Testis (tissue), 5 donors: ENCODE data around the gene CDON. TPM values are rescaled to one million over a fixed set of nuclear protein-coding genes. Genes with fewer than 3 reads are reported as not detected.

ENCODE experiments used
- DNase-seq: peaks from one replicate; pipeline ENCODE4 v3.0.0-alpha.2; 2019
- H3K27ac ChIP-seq, 2 donors: fragments of 200-600 bp; sonication (generic); one replicate each; pipeline ENCODE4 v1.5.1; 2019
- H3K27me3 ChIP-seq: fragments of 200-600 bp; sonication (generic); one replicate; pipeline ENCODE4 v1.5.1; 2019
- H3K36me3 ChIP-seq: fragments of 200-600 bp; sonication (generic); one replicate; pipeline ENCODE4 v1.5.1; 2017; ENCODE audit warnings: low read depth; ENCODE audit errors: missing control alignments
- H3K4me1 ChIP-seq: fragments of 200-600 bp; sonication (generic); one replicate; pipeline ENCODE4 v1.5.1; 2019
- H3K4me3 ChIP-seq, 2 donors: fragments of 200-600 bp; sonication (generic); one replicate each; pipeline ENCODE4 v1.5.1; 2017 to 2019
- H3K9me3 ChIP-seq: fragments of 200-600 bp; sonication (generic); one replicate; pipeline ENCODE4 v1.5.1; 2017
- POLR2A ChIP-seq: fragments of 450-650 bp; IDR thresholded peaks from one replicate; pipeline ENCODE4 v1.6.1; 2017; ENCODE audit warnings: antibody characterized with exemption, mild to moderate bottlenecking, moderate library complexity
- WGBS, 2 donors: methylation state at CpG; one replicate each; pipeline ENCODE4 v1.1.5; 2018; 5-methylcytosine and 5-hydroxymethylcytosine counted together
- intact Hi-C: fragments of 100-400 bp; cut with DNase I; formaldehyde crosslinking; loops from one replicate; pipeline ENCODE4 v1.15.1; 2023; ENCODE audit warnings: low total_unique reads
- long read RNA-seq, 2 donors: transcript quantifications; one replicate each; lab custom pipeline, GENCODE V29; 2026
- polyA plus RNA-seq: library from polyadenylated mRNA; stranded (reverse); fragments of 350-450 nt; fragmentation: Illumina TruSeq; extraction: RNeasy Lipid Tissue Mini Kit (QIAGEN cat#74804); gene quantifications from one replicate; pipeline ENCODE4 v1.2.3, GENCODE V29; 2014; ENCODE audit warnings: low read depth, low replicate concordance; ENCODE audit not compliant: insufficient read depth
- total RNA-seq, 2 donors: library from RNA; depleted of rRNA; stranded (reverse); fragments of >200 nt; gene quantifications; one replicate each; pipeline ENCODE4 v1.2.3, GENCODE V29; 2016
- TF ChIP-seq, protein P1 (sequence below), 3 experiments: fragments of 450-650 bp in 2 of 3; fragments of 200-600 bp in 1 of 3; sonication (generic) in 1 of 3; IDR thresholded peaks; one replicate each; pipeline ENCODE4 v1.5.1; 2016 to 2019; ENCODE audit warnings: antibody characterized with exemption in 3 of 3, mild to moderate bottlenecking in 2 of 3, moderate library complexity in 1 of 3

The CDON gene, protein sequence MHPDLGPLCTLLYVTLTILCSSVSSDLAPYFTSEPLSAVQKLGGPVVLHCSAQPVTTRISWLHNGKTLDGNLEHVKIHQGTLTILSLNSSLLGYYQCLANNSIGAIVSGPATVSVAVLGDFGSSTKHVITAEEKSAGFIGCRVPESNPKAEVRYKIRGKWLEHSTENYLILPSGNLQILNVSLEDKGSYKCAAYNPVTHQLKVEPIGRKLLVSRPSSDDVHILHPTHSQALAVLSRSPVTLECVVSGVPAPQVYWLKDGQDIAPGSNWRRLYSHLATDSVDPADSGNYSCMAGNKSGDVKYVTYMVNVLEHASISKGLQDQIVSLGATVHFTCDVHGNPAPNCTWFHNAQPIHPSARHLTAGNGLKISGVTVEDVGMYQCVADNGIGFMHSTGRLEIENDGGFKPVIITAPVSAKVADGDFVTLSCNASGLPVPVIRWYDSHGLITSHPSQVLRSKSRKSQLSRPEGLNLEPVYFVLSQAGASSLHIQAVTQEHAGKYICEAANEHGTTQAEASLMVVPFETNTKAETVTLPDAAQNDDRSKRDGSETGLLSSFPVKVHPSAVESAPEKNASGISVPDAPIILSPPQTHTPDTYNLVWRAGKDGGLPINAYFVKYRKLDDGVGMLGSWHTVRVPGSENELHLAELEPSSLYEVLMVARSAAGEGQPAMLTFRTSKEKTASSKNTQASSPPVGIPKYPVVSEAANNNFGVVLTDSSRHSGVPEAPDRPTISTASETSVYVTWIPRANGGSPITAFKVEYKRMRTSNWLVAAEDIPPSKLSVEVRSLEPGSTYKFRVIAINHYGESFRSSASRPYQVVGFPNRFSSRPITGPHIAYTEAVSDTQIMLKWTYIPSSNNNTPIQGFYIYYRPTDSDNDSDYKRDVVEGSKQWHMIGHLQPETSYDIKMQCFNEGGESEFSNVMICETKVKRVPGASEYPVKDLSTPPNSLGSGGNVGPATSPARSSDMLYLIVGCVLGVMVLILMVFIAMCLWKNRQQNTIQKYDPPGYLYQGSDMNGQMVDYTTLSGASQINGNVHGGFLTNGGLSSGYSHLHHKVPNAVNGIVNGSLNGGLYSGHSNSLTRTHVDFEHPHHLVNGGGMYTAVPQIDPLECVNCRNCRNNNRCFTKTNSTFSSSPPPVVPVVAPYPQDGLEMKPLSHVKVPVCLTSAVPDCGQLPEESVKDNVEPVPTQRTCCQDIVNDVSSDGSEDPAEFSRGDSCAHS (N-terminal part only)
- 10 to 100 TPM; 23.9 to 27.7 TPM for total RNA-seq
- 20.6 TPM for polyA plus RNA-seq
- long read RNA-seq, donor 1 = 0 reads
- long read RNA-seq, donor 2 = 0 reads

DNA sequence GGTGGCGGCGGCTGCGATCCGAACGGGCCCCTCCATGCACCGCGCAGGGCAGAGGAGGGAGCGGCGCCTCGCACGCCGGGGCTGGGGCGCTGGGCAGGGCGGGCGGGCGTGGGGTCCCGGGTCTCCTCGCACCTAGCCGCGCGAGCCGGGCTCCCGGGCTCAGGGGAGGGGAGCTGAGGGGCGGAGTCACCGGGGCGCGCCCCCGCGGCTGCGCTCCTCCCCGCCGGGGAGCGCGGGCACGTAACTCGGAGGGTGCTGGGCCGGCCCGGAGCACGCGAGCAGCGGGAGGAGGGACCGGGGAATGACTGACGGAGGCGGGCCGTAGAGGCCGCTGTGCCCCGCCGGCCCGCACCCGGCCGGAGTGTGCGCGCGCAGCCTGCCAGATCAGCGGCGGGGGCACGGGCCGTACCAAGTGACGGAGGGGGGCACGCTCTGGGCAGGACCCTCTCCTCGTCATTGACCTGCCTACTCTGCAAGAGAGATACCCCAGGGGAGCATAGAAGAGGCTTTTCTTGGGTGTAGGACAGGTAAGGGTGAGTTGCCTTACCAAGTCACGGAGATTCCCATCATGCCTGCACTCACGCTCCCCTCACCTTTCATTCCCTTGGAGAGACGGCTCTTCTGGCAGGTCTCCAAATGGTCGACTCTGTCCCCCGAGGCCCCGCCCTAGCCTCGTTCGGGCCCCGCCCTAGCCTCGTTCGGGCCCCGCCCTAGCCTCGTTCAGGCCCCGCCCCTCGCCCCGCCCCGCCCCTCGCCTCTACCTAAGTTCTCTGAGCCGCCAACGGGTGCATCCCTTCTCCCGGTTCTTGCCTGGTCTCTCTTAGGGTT is at the start of gene CDON:
Gene CDON, minus strand, starts transcription at position 188 of the 828 bp plus-strand sequence. CDS start 39,390 bp downstream, outside the sequence.
- intact Hi-C loops = no loop called here
- H3K9me3 ChIP-seq = no peaks in the 10 kb centered on the region
- H3K4me1 ChIP-seq = peaks cover 14% of the 10 kb centered on the region
- H3K4me3 ChIP-seq = peak within 1 kb of the TSS; percentile 77 to 82
- 1 to 2% methylated on average over 21 to 55 of the region's 82 CpGs for WGBS, 2 donors
- no peaks in the 10 kb centered on the region for H3K36me3 ChIP-seq
- H3K27ac ChIP-seq = peak within 1 kb of the TSS; percentile 79
- TF ChIP-seq, protein P1, sequence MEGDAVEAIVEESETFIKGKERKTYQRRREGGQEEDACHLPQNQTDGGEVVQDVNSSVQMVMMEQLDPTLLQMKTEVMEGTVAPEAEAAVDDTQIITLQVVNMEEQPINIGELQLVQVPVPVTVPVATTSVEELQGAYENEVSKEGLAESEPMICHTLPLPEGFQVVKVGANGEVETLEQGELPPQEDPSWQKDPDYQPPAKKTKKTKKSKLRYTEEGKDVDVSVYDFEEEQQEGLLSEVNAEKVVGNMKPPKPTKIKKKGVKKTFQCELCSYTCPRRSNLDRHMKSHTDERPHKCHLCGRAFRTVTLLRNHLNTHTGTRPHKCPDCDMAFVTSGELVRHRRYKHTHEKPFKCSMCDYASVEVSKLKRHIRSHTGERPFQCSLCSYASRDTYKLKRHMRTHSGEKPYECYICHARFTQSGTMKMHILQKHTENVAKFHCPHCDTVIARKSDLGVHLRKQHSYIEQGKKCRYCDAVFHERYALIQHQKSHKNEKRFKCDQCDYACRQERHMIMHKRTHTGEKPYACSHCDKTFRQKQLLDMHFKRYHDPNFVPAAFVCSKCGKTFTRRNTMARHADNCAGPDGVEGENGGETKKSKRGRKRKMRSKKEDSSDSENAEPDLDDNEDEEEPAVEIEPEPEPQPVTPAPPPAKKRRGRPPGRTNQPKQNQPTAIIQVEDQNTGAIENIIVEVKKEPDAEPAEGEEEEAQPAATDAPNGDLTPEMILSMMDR (IDR thresholded peaks at IDR 0.05) = peak in 2 of 3 experiments; percentile 11 to 27
- TF ChIP-seq POLR2A = no peak
- no peaks in the 10 kb centered on the region for H3K27me3 ChIP-seq
- peak; percentile 94 for DNase-seq

DNA sequence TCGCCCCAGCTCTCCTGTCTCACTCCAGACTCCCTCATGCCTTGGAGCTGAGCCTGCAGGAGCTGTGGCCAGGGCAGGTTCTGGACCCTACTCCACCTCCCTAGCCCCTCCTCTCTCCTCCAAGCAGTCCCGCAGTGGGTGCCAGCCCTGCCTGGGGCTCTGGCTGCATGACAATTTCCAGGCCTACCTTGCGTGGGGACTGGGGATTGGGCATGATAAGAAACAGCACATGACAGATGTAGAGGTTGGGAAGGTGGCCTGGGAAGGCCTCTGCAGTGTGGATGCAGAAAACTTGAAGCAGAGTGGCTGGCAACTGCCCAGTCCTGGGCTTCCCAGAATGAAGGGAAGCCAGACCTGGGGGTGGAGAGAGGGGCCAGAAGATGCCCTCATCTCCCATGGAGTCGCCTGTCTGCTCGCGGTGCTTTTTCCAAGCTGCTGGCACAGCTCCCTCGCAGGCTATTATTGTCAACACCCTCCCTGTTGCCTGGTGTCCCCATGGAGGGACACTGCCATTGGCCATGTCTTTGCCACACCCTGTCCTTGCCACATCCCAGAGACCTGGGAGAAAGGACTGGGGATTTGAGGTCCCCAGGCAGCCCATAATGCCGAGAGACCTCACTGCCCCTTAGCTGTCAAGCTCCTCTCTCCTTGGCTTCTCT is 48.9 kb upstream of the CDON start:
- DNase-seq = no peak
- peaks cover 34% of the 10 kb centered on the region for H3K4me1 ChIP-seq
- no peak overlapping the region for H3K27ac ChIP-seq
- intact Hi-C loops = no loop called here
- TF ChIP-seq POLR2A = no peak
- TF ChIP-seq, protein P1 (IDR thresholded peaks at IDR 0.05) = no peak
- H3K27me3 ChIP-seq = no peaks in the 10 kb centered on the region
- no peaks in the 10 kb centered on the region for H3K36me3 ChIP-seq
- H3K4me3 ChIP-seq = no peak overlapping the region
- 78 to 93% methylated on average over 4 to 8 of the region's 8 CpGs for WGBS, 2 donors
- H3K9me3 ChIP-seq = no peaks in the 10 kb centered on the region

- intact Hi-C loops = no loop called here
- no peak overlapping the region for H3K27ac ChIP-seq
These were observed 47.5 kb upstream of the CDON start for GRCh38 chr11:126109941-126110731.

More at GRCh38 chr11:126109941-126110731, 47.5 kb upstream of the CDON start:
- no peak for TF ChIP-seq POLR2A
- TF ChIP-seq, protein P1 (IDR thresholded peaks at IDR 0.05) = no peak
- Histone ChIP-seq H3K4me1 (peaks cover 23% of the 10 kb centered on the region), H3K36me3 (no peaks in the 10 kb centered on the region), H3K4me3 (no peak overlapping the region), H3K27me3 (no peaks in the 10 kb centered on the region), H3K9me3 (no peaks in the 10 kb centered on the region)
- WGBS, 2 donors = 87 to 92% methylated on average over 8 to 10 of the region's 10 CpGs
- DNase-seq = no peak
